Measurements from ENCODE around the gene ARHGAP6.

- TF ChIP-seq CTCF (IDR thresholded peaks at IDR 0.05) (no peak), POLR2A (IDR thresholded peaks at IDR 0.05) (no peak), EP300 (IDR thresholded peaks at IDR 0.05) (no peak)
Measured at GRCh38 chrX:11541510-11541909, 124.2 kb downstream of the ARHGAP6 start.

Data from upper lobe of left lung (tissue), 4 donors.